GM21737 (cell line): Measurements from ENCODE around the gene ADAMTS15.
A peak's percentile ranks its signal among the peaks of the same experiment; 100 is the strongest.

Experiments used
- ATAC-seq: cut with Tn5 transposase; IDR thresholded peaks from one replicate; pipeline ENCODE4 v1.9.1; 2021; ENCODE audit warnings: mild to moderate bottlenecking, moderate library complexity; ENCODE audit not compliant: unreplicated experiment

The ADAMTS15 gene

DNA sequence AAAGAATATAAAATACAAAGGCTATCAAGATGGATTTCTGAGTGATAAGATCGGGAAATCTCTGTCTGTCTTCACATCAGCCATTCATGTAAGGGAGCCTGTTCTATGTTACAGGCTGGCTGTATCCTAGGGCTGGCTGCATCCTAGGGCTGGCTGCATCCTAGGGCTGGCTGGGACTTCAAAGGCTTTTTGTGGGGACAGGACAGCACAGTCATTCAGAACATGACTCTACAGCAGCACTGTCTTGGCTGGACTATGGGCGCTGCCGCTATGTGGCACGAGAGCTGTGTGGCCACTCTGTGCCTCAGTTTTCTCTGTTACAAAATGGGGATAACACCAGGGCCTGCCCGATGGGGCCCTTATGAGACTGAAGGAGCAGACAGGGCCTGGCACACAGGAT lies 30.2 kb upstream of the ADAMTS15 start:
- no peak for ATAC-seq

DNA sequence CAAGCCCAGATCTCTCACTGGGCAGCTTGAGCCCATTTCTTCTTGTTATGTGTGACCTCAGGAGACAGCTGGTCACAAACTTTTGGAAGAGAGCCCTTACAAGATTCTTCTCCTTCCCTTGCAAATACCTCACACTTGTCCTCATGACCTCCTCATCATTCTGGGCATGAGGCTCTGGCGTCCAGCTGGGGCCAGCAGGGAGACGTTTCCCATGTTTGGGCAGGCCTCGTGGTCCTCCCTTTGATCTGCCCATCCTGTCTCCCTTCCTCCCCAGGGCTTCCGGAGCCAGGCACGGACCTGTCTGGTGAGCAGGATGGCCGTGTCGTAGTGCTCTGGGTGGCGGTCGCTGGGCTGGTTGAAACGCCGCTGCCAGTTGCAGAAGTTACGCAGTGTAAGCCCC lies 29.7 kb upstream of the ADAMTS15 start:
- no peak for ATAC-seq

DNA sequence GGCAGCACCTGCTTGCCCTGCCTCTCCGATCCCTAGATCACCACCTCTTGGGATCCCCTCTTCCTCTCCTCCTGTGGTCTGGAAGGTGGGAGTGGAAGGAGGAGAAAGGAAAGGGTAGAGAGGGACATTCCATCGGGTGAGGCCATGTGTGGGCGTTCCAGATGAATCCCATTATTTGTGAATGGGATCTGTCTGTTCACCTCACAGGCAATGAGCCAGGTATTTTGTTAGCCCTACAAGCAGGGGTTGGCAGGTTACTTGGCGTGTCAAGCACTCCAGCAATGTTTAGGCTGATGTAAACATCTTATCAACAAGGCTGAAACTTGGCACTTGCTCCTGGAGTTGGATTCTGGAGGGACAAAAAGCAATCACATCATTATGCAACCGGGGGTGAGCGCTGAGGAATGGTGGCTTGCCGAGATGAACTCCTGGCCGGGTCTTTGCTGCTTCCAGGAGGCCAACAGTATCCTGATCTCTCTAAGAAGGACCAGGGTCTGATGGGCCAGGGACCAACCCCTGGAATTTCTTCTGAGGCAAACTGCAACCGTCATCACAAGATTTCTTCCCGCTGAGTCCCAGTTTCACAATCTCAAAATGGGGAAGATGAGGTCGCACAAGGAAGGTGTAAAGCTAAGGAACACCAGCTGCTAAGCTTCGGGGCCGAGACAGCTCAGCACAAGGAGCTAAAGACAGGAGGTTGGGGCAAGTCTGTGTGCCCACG lies 27.8 kb upstream of the ADAMTS15 start:
- no peak for ATAC-seq

DNA sequence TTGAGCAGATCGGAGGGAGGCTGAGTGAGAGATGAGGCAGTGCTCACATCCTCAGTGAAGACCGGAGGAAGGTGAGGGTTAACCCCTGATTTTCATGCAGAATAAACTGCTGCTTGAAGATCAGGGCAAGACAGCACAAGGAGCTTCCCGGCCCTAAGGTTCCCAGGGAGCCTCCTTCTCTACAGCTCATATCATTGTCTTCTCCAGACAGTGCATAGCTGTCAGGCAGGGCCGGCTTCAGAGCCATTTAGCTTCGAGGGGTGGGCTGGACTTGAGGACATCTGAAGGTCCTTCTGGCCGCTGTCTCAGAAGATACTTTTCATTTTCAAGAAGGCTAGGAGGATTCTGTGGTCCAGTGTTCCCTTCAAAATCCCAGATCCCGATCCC lies 27.3 kb upstream of the ADAMTS15 start:
- no peak for ATAC-seq

DNA sequence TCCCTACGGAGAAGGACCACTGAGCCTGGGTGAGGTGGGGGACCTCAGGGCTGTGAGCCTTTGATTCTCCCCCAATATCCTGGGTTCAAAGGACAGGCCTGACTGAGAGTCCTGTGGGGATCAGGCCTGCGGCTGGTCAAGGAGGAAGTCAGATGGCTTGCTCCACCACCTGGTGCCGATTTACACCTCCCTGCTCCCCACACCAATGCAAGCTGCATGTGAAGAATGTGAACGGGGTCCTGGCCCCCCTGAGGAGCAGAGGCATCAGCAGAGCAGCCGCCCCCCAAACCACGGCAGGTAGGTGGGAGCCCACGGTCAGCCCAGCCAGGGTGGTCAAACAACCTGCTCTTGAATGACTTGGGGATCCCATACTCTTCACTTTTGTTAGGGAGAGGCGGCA lies 26.7 kb upstream of the ADAMTS15 start:
- ATAC-seq, result no peak

- no peak for ATAC-seq
Observed at GRCh38 chr11:130422251-130422995, 26.0 kb upstream of the ADAMTS15 start.

DNA sequence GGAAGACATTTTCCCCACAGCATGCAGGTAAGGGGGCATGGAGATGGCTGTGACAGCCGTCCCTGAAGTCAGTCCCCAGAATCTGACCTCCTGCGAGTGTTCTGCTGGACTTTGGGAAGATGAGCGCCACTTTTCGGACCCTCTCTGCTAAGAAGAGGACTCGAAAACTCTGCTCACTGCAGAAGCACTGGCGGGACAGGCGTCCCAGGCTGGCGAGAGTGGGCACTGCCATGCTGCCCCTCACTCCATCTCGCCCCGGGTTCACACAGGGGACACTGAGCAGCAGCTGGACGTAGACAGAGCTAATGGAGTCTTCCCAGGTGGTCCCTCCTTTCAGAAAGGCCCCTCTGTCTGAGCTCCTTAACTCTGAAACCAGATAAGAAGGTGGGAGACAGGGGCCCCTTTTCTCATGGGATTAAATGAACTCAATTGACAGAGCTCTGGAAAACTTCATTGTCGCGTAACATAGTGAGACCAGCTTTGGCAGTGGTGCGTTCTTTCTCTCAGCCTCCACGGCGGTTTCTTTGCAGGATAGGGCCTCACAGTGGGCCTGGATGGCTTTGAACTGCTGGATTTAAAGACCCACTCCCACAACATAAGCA lies 24.8 kb upstream of the ADAMTS15 start:
- ATAC-seq, result no peak

- no peak for ATAC-seq
Observed at GRCh38 chr11:130424613-130425140, 23.8 kb upstream of the ADAMTS15 start.

DNA sequence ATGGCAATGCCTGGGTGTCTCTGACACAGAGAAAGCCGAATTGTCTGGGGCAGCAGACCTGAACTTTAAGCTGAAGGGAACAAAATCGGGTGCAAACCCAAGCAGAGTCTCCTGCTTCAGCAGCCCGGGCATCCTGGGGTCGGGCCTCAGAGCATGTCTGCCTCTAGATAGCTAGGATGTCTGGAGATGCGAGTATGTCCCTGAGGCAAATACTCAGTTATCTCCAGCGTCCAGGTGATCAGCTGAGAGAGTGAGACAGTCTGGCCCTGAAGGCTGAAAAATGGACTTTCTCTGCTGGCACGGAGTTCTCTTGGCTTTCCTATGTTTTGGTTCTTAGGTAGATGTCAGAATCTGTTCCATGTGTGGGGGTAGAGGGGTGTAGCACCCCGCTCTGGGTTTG lies 23.3 kb upstream of the ADAMTS15 start:
- no peak for ATAC-seq

GRCh38 chr11:130426223-130426836 lies 22.1 kb upstream of the ADAMTS15 start:
- ATAC-seq, result no peak

- ATAC-seq, result no peak
Observed at GRCh38 chr11:130426837-130427341, 21.6 kb upstream of the ADAMTS15 start.

- ATAC-seq, result no peak
Observed at GRCh38 chr11:130427581-130428315, 20.7 kb upstream of the ADAMTS15 start.

DNA sequence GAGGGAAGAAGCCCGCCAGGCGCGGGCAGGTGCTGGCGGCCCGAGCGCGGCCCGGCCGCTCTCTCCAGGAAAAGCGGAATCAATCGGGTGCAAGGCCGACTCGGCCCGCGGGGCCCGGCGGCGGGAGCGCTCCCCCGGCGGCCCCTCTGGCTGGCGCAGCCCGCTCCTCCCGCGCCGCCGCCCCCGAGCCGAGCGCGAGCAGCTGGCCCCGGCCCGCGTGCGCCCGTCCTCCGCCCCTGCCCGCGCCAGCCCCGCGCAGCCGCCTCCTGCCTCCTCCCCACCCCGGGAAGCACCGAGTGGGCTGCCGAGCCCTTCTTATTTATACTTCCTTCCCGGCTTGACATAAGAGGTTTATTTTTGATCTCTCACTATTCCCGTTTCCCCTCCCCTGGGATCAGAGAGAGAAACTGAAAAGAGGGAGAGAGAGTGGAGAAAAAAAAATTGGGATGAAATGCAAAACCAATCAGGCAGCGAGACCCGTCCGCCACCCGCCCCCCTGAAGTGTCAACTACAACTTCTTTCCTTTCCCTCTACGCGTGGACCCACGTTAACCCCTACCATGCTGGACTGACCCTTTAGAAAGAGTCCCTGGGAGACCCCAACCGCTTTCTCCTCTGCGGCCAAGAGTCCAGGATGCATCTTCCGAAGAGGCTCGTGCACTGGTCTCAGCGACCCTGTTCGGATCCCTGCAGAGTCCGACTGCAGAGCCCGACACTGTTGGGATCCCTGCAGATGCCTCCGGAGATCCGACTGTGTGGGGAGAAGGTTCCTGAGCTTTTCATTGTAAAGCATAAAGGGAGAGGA lies 19.9 kb upstream of the ADAMTS15 start, which contains the start of gene ADAMTS8:
Gene ADAMTS8 (minus strand): TSS at position 294 of the 804 bp plus-strand sequence. CDS start 323 bp downstream, outside the sequence.
- ATAC-seq, result no peak

DNA sequence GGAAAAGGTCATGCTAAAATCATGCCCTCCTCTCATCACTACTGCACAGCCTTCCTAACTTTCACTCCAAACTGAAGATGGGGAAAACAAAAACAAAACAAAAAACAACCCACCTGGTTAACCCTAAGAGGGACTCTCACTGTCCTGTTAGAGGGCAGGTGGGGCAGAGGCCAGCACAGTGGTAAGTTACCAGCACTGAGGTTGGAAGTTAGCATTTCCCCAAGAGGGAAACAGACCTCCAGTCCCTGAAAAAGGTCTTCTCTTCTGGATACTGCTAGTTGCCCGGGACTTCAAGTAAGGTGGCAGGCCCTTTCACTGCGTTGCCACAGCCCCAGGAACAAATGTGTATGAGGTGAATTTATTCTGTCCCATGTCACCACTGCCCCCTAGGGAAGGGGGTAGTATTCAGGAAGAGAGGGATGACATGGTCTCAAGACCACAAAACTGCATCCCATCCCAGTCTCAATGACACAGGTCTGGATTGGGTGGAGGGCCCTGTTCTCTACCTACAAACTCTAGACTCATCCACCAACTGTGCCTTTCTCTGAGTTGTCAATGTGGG lies 19.2 kb upstream of the ADAMTS15 start:
- no peak for ATAC-seq

DNA sequence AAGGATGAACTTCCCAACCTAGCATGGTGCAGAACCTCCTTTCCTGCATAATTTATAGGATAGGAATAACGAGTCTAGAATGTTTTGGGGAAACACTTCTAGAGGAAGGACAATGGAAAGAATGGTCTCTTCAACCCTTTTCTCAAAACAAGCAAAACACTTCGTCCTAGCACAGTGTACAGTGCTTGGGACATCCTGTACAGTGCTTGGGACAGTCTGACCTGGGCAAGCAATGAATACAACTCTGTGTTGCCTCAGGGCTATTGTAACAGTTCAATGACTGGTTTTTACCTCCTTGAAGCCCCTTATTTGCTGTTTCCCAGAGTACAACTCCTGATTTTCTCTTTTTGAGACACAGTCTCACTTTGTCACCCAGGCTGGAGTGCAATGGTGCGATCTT lies 18.5 kb upstream of the ADAMTS15 start:
- no peak for ATAC-seq

GRCh38 chr11:130431331-130431773 lies 17.1 kb upstream of the ADAMTS15 start:
- no peak for ATAC-seq

DNA sequence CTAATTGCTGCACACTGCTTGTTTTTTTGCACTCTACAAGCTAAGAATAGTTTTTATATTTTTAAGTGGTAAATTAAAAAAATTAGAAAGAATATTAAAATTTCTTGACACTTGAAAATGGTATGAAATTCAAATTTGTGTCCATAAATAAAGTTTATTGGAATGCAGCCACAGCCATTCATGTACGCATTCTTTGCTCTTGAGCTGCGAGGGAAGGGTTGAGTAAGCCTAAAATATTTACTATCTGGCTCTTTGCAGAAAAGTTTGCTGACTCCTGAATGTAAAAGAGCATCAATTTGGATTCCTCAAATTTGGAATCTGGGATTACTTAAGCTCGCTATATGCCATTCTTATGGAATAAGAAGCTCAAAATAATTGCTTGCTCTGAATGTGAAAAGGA lies 16.6 kb upstream of the ADAMTS15 start:
- ATAC-seq, result no peak

GRCh38 chr11:130433357-130433756 lies 15.1 kb upstream of the ADAMTS15 start:
- ATAC-seq, result no peak

DNA sequence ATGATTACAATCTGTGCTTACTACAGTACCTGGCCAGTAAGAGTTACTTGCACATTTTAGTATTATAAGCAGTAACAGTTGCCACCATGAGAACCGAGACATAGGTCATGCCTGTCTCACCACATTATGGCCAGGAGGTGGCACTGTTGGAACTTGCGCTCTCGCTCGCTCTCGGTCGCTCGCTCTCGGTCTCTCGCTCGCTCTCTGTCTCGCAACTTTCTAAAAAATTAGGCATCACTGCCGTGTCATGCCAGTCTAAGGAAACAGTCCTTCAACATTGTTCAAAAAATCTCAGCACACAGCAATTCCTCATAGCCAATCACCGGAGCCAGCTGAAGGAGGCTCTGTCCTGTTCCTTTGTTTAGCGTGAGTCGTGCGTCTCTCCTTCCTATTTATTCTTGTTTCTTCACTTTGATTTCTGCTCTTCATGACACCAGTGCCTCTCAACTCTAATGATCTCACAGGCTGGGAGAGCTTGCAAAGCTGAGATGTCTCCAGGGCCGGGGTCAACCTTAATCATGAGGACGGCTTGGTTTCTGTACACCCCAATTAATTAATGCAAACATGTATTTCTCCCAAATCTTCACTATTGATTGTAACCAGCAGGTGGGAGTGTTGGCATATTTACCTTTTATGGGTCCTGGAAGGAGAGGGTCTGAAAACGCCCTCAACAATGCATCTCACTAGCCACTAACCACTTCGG lies 13.8 kb upstream of the ADAMTS15 start:
- ATAC-seq, result peak; percentile 80
